Stimulated activated CD8-positive, alpha-beta memory T cell treated with anti-CD3 and anti-CD28 coated beads, Interleukin-7, amount 100 ng/mL, for 24 hours (primary cell): ENCODE data around the gene ALPI.
"Not testable (repeated sequence)": the region's sequence is repeated elsewhere in the genome, so short reads cannot be mapped to it uniquely, and the experiment has no call there.

Source experiments
- DNase-seq: peaks from one replicate; pipeline ENCODE4 v3.0.0-alpha.2; 2020; ENCODE audit warnings: low read depth

Gene ALPI

DNA sequence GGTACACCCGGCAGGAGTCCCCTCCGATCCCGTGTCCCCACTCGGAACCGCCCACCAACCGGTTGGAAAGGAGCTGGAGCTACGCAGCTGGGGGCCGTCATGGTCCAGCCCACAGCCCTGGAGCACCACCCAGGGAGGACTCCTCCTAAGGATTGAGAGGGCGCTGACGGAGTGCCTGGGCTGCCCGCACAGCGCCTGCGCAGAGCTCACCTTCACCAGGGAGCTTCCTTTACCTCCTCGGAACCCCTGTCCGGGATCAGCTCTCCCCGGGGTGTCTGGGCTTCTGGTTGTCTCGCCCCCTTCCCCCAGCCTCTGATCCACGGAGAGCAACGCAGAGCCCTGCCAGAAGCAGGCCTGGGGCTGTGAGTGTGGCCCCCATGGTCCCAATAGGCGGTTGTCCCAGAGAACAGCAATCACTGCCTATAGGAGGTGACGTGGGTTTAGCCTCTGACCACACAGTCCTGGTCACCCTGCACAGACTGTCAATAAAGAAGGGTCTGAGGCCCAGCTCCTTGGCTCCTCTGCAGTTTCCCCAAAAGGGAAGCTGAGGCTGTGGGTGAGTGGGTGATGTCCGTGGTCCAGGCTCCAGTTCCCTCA lies 34.7 kb upstream of the ALPI start:
- no peak for DNase-seq

DNA sequence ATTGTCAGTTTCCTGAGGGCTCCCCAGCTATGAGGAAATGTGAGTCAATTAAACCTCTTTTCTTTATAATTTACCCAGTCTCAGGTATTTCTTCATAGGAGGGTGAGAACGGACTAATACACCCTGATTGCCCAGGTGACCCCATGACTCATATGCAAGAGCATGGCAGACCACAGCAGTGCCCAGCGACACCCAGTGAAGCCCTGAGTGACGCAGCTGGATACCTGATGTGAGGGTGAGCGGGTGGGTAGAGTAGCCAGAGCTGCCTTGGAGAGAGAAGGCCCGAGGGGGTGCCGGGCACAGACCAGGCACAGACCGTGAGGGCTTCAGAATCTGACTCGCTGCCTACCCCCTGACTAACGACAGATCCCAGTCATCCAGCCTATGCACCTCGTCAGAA lies 33.9 kb upstream of the ALPI start:
- DNase-seq: no peak

DNA sequence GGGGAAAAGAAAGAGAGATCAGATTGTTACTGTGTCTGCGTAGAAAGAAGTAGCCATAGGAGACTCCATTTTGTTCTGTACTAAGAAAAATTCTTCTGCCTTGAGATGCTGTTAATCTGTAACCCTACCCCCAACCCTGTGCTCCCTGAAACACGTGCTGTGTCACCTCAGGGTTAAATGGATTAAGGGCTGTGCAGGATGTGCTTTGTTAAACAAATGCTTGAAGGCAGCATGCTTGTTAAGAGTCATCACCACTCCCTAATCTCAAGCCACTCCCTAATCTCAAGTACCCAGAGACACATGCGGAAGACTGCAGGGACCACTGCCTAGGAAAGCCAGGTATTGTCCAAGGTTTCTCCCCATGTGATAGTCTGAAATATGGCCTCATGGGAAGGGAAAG lies 33.0 kb upstream of the ALPI start:
- not testable (repeated sequence) for DNase-seq

DNA sequence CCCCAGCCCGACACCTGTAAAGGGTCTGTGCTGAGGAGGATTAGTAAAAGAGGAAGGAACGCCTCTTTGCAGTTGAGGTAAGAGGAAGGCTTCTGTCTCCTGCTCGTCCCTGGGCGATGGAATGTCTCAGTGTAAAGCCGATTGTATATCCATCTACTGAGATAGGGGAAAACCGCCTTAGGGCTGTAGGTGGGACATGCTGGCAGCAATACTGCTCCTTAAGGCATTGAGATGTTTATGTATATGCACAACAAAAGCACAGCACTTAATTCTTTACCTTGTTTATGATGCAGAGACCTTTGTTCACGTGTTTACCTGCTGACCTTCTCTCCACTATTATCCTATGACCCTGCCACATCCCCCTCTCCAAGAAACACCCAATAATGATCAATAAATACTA lies 32.5 kb upstream of the ALPI start:
- not testable (repeated sequence) for DNase-seq

DNA sequence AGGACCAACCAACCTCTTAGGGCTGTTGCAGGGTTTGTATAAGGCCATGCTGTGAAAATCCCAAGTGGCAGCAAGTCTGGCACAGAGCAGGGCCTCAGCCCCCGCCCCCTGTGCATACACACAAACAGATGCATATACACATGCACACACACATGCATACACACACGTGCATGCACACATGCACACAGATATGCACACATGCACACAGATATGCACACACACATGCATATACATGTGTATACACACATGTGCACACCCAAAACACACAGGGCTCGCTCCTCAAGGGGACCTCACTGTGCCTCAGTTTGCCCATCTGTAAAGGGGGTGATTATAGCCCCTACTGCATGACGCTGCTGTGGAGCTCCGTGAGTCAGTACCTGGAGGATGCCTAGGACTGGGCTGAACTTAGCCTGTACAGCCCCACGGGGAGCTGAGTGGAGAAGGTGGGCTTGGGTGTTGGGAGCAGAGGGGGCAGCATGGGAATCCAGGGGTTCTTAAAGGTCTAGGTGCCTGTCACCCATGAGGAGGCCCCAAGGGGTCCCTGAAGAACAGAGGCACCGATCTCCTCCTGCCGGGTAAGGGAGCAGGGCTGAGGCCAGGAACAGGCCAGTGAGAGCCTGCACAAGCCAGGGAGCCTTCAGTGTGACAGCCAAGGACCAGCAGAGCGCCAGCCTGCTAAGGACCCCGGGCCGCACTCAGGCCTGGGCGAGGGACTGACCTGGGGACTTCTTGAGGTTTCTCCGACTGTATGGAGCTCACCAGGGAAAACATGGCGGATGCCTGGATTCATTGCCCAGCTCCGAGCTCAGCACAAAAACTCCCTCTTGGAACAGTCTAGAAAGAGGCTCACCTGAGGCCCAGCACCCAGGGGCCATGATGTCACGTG lies 24.0 kb upstream of the ALPI start:
- DNase-seq: no peak

DNA sequence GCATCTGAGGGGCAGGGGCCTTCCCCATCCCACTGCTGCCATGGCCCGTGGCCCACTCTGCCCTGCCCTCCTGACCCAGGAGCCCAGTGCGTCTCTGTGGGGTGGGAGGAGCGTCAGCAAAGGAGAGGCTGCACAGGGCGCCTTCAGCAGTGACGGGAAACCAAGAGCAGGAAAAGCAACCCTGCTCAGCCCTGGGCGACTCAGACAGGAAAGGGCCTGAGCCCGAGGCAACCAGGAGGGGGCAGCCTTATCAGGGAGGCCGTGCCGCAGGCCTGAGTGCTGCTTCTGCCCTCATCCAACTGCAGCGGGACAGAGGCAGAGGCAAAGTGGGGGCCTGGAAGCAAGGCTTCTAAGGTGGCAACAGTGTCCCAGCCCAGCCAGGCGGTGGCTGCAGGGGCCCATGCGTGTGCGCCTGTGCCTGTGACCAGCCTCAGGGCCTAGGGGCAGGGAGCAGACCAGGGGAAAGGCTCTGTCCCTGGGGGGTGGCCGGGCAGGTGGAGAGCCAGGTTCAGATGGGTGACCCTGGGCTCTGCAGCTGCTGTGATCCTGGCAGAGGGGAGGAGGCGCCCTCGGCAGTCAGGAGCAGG lies 23.3 kb upstream of the ALPI start:
- no peak for DNase-seq

DNA sequence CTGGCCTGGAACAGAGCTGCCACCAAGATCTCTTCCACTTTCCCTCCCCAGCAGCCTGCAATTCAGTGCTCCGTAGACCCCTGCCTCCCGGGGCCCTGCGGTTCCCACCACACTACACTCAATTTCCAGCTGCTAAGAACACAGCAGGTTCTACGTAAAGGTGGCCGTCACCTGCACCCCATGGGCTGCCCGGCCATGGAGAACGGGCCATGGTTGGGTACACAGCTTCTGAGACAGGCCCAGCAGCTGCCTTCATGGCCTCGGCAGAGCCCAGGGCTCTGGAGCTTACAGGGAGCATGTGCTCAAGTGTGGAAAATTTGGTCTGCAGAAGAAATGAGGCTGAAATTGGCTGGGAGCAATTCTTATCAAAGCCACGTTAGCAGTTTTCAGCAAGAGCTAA lies 22.3 kb upstream of the ALPI start:
- DNase-seq: not testable (repeated sequence)

DNA sequence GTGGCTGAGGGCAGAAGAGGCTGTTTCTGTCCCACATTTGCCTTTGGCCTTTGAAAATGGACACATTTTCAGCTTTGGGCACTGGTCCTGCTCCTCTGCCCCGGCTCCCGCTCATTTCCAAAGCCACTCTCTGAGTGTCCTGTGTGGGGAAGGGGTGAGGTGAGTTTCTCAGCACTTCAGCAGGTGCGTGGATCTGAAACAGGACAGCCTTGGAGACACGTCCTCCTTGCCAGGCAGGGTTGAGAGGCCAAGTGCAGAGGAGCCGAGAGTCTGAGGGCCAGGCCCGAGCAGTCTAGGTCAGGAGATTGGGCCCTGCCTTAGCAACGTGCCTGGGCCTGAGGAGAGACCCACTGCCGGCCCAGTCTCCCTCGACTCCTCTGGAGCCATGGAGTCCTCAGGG lies 21.9 kb upstream of the ALPI start:
- no peak for DNase-seq

DNA sequence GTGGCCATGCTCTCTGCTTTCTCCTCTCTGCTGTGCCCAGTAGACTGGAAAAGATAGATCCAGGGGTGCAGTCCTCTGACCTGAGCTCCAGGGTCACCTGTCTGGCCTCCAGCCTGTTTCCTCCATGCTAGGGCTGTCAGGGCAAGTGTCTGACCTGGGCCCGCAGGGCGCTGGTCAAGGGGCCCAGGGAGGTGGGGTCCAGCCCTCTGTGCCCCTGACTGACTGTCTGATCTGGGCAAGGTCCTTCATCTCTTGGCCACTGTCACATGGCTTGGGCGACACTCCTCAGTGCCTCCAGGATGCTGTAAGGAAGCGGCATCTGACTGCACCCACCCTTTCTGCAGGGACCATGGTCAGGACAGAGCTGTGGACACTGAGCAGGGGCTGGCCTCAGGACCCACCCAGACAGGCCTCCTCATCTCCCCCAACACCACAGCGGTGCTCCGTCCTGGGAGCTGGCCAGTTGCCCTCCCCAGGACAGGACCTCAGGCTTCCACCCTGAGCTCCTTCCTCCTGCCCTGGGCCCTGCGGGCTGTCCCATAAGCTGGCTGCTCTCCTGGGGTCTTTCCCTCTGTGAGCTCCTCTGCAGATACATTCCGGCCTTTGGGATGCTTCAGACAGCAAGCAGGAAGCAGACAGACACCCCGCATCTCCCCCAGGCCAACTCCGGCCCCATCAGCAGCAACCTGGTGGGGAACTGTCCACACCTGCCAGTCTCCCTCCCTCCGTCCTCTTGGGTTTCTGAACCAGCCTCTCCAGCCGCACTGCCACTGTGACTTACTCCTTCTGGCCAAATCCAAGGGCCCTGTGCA lies 21.2 kb upstream of the ALPI start:
- DNase-seq: no peak

DNA sequence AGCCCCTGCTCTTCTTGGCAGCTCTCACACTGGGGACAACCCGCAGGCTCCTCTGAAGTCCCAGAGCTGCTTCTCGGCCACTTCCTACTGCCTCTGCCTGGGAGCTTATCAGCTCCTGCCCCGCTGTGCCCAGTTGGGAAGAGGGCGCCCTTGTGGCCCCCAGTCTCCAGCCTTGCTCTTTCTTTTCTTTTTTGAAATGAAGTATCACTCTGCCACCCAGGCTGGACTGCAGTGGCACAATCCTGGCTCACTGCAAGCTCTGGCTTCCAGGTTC lies 20.6 kb upstream of the ALPI start:
- no peak for DNase-seq

DNA sequence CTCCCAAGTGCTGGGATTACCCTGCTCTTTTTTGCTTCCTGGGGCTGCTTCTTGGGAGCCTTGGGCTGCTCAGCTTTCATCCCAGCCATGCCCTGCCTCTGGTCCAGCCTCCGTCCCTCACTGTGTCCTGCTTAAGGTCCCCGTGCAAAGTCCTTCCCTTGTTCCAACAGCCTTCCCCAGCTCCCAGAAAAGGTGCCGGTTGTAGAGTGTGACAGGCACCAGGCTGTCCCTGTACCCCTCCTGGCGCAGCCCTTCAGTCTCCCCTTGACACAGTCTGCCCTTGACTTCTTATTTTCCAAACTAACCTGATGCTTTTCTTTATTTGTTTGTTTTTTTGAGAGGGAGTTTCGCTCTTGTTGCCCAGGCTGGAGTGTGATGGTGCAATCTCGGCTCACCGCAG lies 20.1 kb upstream of the ALPI start:
- no peak for DNase-seq

DNA sequence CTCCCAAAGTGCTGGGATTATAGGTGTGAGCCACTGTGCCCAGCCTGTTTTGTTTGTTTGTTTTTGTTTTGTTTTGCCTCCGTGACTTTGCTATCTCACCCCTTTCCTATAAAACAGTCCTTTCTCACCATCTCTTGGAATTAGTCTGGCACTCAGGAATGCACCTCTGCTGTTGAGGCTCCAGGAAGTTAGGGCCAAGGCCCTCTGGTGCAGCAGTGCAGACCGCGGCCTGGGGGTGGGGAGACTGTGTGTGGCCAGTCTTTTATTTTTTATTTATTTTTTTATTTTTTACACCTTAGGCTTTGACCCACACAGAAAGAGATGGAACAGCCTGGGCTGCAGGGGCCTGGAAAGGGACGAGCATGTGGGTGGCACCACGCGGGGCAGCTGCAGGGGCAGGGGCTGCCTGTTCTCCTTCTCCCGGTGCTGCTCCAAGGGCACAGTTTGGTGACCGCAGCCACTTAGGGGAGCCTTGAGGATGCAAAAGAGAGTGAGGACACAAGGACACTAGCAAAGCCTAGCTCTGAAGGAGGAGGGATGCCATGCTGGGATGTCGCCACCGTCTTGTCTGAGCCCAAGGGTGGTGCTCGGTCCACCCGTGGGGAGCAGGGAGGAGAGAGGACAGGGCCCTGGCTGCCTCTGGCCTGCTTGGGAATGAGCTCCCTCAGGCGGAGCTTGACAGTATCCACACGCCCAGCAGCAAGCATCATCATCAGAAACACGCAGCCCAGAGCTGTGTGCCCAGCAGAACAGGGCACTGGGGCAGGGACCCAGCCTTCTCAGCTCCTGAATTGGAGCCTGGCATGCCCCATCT lies 19.4 kb upstream of the ALPI start:
- DNase-seq: no peak

DNA sequence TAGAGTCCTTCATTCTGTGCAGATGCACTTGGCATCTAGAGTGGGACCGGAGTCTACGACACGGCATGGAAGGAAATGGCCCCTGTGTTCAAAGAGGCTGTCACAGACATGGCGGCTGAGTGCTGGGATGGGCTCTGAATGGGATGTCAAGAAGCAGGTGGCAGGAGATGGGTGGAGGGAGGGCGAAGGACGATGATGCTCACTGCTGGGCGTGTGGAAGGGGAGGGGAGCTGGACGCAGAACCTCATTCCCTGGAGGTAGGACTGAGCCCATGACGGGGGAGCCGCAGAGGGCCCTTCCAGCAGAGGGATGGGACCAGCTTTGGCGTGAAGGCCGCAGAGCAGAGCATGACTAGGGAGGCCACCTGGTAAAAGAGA lies 18.8 kb upstream of the ALPI start:
- DNase-seq: no peak

DNA sequence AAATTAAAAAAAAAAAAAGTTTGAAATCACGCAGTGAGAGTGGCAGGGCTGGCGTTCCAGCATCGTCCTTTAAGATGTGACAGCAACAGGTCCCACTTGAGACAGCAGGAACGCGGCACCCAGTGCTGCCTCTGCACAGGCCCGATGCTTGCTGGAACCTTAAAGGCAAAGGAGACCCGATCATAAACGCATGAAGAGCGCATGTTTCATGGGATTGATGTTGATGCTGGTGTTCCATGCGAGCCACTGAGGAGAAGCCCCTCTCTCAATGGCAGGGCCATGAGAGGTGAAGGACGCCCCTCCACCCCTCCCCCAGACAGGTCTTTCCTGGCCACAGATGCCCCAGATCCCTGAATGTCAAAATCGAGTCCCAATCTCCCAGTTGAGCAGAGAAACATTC lies 17.9 kb upstream of the ALPI start:
- DNase-seq: no peak

DNA sequence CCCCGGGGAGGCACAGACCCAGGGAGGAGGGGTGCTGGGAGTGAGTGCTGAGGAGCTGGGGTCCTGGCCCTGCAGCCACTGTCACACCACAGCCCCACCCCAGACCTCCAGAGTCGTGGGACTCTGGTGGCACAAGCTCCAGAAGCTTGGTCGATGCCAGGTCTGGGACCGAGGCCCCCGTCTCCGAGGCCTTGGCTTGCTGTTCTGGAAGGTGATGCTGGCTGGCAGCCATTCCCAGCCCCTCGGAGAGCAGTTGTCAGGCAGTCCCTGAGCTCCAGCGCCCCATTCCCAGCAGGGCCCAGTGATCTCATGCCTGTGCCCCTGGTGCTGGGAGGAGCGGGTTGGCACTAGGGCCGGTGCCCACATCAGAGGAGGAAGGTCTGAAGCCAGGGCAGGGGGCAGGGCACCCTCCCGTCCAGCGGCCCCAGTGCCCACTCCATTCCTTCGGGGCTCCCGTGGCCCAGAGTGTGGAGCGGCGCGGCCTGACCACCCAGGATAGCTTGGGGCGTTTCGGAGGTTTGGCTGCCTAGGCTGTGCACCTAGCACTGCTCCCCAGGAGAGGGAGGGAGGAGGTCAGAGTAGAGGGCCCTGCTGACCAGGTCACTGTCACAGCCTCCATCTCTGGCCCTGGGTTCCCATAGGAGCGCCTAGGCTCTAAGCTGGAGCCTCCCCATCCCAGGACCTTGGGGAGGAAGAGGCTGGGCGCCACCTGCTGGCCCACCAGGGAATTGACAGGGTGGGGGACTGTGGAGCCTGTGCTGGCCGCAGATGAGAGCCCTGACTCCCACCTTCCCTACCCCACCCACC lies 16.8 kb upstream of the ALPI start:
- peak; percentile 19 for DNase-seq

DNA sequence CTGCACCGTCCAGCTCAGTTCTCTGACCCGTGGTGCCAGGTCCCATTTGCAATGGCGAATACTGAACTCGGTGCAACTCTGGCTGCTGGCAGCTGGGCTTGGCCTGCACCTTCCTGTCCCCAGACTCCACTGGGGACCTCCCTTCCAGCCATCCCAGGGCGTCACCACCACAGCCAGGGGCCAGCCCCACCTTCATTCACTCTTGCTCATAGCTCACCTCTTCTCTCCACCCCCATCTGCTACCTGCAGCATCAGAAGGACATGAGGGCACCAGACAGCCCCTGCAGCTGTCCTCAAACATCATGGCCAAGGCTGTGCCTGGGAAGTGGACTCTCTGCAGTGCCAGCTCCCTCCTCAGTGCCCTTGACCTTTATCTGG lies 16.2 kb upstream of the ALPI start:
- no peak for DNase-seq

DNA sequence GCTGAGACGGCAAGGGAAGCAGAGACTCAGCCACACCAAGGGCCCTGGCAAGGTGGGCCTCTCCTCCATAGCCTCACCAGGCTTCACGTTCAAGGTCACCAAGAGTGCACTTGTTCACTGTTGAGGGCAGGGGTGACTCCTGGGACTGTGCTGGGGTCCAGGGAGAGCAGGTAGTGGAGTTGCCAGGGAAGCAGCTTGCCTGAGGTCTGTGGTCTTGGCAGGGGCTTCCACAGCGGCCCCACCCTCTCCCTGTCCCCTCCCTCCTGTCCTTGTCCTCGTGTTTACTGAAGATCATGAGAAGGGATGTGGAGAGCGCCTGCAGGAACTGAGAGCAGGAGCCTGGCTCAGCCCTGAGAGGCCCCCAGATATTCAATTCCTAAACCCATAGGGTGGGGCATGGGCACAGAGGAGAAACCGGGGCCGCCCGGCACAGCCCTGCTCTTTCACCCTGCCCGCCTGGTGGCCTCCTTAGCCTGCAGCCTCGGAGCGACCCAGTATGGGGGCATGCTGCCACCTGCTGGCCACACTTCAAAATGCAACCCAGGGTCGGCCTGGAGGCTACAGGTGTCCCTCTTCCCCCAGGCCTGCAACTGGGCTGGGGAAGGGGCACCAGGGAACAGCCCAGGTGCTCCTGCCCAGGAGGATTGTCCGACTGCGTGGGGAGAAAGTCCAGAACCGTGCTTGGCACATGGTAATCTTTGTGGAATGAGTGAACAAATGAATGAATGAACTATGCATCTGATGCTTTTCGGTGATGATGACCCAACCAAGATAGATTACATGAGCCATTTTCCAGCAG lies 15.5 kb upstream of the ALPI start:
- DNase-seq: peak; percentile 88

DNA sequence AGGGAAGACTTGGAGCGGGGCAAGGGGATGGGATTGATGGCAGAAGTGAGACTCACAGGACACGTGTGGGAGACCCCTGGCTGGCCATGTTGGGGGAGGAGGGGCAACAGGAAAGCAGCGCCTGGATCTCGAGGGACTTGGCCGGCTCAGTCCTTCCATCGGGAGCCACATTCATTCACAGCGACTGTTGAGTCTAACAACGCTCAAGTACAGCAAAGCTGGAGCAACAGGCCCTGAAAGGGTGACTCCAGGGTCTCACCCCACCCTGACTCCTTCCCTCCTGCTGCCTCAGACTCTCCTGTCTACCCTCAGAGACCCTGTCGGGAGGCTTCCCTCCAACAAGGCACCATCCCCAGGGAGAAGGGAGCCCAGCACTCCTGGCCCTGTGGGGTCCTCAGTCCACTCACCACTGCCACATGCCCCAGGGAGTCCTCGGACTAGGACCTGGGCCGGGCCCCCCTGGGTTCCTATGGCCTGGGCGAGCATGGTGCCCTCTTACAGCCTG lies 14.8 kb upstream of the ALPI start:
- DNase-seq: no peak

DNA sequence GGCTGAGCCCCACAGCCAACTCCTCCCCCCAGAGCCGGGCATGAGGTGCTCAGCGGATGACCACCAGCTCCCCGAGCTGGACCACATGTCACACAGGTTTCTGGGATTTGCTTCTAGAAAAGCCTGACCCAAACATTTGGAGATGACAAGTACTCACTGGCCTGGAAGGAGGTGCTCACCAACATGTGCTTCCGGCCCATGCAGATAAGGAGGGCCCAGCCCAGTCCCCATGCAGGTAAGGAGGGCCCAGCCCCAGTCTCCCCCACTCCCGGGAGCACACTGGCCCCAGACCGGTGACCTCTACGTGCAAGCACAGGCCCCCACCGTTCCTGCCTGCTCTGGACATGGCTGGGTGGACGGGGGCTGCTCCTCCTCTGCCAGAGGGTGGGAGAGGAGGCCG lies 14.0 kb upstream of the ALPI start:
- not testable (repeated sequence) for DNase-seq

DNA sequence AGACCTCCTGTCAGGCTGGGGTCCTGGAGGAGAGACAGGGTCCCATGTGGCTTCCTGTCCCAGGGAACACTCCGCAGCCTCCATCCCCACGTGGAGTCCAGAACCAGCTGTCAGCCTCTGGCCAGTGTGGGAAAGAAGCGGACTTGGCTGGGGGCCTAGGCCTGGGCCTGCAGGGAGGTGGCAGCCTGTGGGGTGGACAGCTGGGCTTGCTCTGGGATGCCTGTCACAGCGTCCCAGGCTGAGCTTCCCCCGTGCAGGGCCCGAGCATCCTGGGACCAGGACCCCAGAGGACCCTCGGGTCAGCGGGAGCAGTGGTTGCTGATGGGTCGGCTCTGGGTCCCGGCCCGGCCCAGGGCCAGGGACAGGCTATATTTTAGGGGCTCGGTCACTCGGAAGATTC lies 13.5 kb upstream of the ALPI start:
- DNase-seq: not testable (repeated sequence)
